Left lung (tissue), 14 donors: ENCODE measurements around the gene NFAT5. TPM values are rescaled to one million over a fixed set of nuclear protein-coding genes. Genes with fewer than 3 reads are reported as not detected.
"Not testable (repeated sequence)": the region's sequence is repeated elsewhere in the genome, so short reads cannot be mapped to it uniquely, and the experiment has no call there.

Source experiments
- ATAC-seq: fragments of 200-7000 bp; cut with Tn5 transposase; one replicate; pipeline ENCODE4 v1.9.1; 2020; ENCODE audit warnings: moderate library complexity
- DNase-seq, 4 donors: peaks; one replicate each; pipeline ENCODE4 v3.0.0-alpha.2; 2013 to 2020
- H3K27ac ChIP-seq, 2 donors: fragments of 200-600 bp; sonication (generic) in 1 of 2; one replicate each; pipeline versions ENCODE4 v1.5.0 to v1.8.0; 2020 to 2021
- H3K27me3 ChIP-seq, 2 donors: fragments of 200-600 bp; sonication (generic) in 1 of 2; one replicate each; pipeline versions ENCODE4 v1.5.0 to v1.8.0; 2020 to 2021
- H3K36me3 ChIP-seq, 2 donors: fragments of 200-600 bp; sonication (generic) in 1 of 2; one replicate each; pipeline versions ENCODE4 v1.5.0 to v1.8.0; 2020 to 2021
- H3K4me1 ChIP-seq, 2 donors: fragments of 200-600 bp; one replicate each; pipeline ENCODE4 v1.8.0; 2021
- H3K4me3 ChIP-seq, 2 donors: fragments of 200-600 bp; sonication (generic) in 1 of 2; one replicate each; pipeline versions ENCODE4 v1.5.0 to v1.8.0; 2020 to 2021; ENCODE audit warnings: mild to moderate bottlenecking in 1 of 2
- H3K9me3 ChIP-seq, 2 donors: fragments of 200-600 bp; sonication (generic) in 1 of 2; one replicate each; pipeline versions ENCODE4 v1.5.0 to v1.8.0; 2020 to 2021
- CTCF ChIP-seq, 2 donors: fragments of 200-600 bp; sonication (generic) in 1 of 2; IDR thresholded peaks; one replicate each; pipeline versions ENCODE4 v1.5.0 to v1.8.0; 2021; ENCODE audit warnings: antibody characterized with exemption in 2 of 2
- intact Hi-C, 2 donors: fragments of 100-400 bp; cut with DNase I; formaldehyde crosslinking; loops; one replicate each; pipeline versions ENCODE4 v1.11.2 to v1.14.2; 2022
- long read RNA-seq, 12 donors: library from polyadenylated mRNA in 2 of 12; unstranded in 2 of 12; transcript quantifications; one replicate each; pipeline ENCODE4 v2.0.0 and lab custom pipeline, GENCODE V29; 2019 to 2026
- polyA plus RNA-seq, 6 donors: library from polyadenylated mRNA; unstranded; fragments of 120-200 nt; gene quantifications; one replicate each; pipeline ENCODE4 v1.2.1, GENCODE V29; 2013; ENCODE audit not compliant: insufficient read length in 6 of 6
- total RNA-seq, 2 donors: library from RNA; stranded (reverse); fragmentation: NEBNext Ultra II Directional; extraction: Animal tissue kit (Norgen Biotek cat#: 25700); gene quantifications; one replicate each; pipeline ENCODE4 v1.2.1, GENCODE V29; 2021
- donor health status: DM: no; HTN: yes; CAD: no.
- donor health status: DM: no; HTN: no; CAD: no.

NFAT5 gene
- total RNA-seq = 10 to 100 TPM; 44.8 to 53.5 TPM
- 10 to 100 TPM; 51.8 to 66.0 (median 59.0) TPM for polyA plus RNA-seq
- long read RNA-seq, donor 1, partial matches to known transcripts = 25 of 26 reads
- long read RNA-seq, donor 1, other reads (novel, unspliced or antisense) = 0 of 26 reads
- long read RNA-seq, donor 2, partial matches to known transcripts = 40 of 67 reads
- long read RNA-seq, donor 2, other reads (novel, unspliced or antisense) = 27 of 67 reads
- long read RNA-seq, donor 3 = 0 reads
- long read RNA-seq, donor 4, partial matches to known transcripts = 2 of 4 reads
- long read RNA-seq, donor 4, other reads (novel, unspliced or antisense) = 2 of 4 reads
- long read RNA-seq, donor 5, partial matches to known transcripts = 15 of 16 reads
- long read RNA-seq, donor 5, other reads (novel, unspliced or antisense) = 0 of 16 reads
- long read RNA-seq, donor 6 = 0 reads
- long read RNA-seq, donor 7, partial matches to known transcripts = 0 of 9 reads
- long read RNA-seq, donor 7, other reads (novel, unspliced or antisense) = 8 of 9 reads
- long read RNA-seq, donor 8, partial matches to known transcripts = 0 of 27 reads
- long read RNA-seq, donor 8, other reads (novel, unspliced or antisense) = 25 of 27 reads
- long read RNA-seq, donor 9 = 0 reads
- long read RNA-seq, donor 10, partial matches to known transcripts = 3 of 4 reads
- long read RNA-seq, donor 10, other reads (novel, unspliced or antisense) = 1 of 4 reads
- long read RNA-seq, donor 11 = 0 reads
- long read RNA-seq, donor 12, partial matches to known transcripts = 0 of 1 reads
- long read RNA-seq, donor 12, other reads (novel, unspliced or antisense) = 0 of 1 reads

- intact Hi-C loops = no loop called here
- Histone ChIP-seq H3K9me3 (no peaks in the 10 kb centered on the region), H3K36me3 (peaks cover 0 to 4% of the 10 kb centered on the region in 2 donors), H3K4me1 (peaks cover 11 to 69% of the 10 kb centered on the region in 2 donors), H3K27ac (peak within 1 kb of the TSS; percentile 97 to 99), H3K27me3 (no peaks in the 10 kb centered on the region), H3K4me3 (peak within 1 kb of the TSS; percentile 78 to 91)
- no peak for TF ChIP-seq CTCF (IDR thresholded peaks at IDR 0.05)
- DNase-seq = peak; percentile 88 to 96 (median 94)
- peak; percentile 94 for ATAC-seq
These were observed at the start of gene NFAT5 for GRCh38 chr16:69565671-69566239. Gene NFAT5, plus strand, starts transcription at chr16:69565966. Its CDS starts 336 bp downstream, at chr16:69566302.

DNA sequence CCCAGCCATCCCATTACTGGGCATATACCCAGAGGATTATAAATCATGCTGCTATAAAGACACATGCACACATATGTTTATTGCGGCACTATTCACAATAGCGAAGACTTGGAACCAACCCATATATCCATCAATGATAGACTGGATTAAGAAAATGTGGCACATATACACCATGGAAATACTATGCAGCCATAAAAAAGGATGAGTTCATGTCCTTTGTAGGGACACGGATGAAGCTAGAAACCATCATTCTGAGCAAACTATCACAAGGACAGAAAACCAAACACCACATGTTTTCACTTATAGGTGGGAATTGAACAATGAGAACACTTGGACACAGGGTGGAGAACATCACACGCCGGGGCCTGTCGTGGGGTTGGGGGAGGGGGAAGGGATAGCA is 47.9 kb upstream of the NFAT5 start:
- H3K9me3 ChIP-seq, H3K4me3 ChIP-seq, H3K36me3 ChIP-seq, ATAC-seq, intact Hi-C loops, H3K27ac ChIP-seq, H3K27me3 ChIP-seq, DNase-seq: not testable (repeated sequence)
- peaks cover 0 to 12% of the 10 kb centered on the region in 2 donors for H3K4me1 ChIP-seq

GRCh38 chr16:69520413-69520799 is 45.4 kb upstream of the NFAT5 start:
- Histone ChIP-seq H3K27me3 (no peaks in the 10 kb centered on the region), H3K36me3 (no peaks in the 10 kb centered on the region), H3K4me1 (no peaks in the 10 kb centered on the region), H3K4me3 (no peak overlapping the region), H3K9me3 (no peaks in the 10 kb centered on the region), H3K27ac (no peak overlapping the region)
- no peak for DNase-seq
- no peak for ATAC-seq
- intact Hi-C loops = no loop called here
- TF ChIP-seq CTCF (IDR thresholded peaks at IDR 0.05) = no peak

DNA sequence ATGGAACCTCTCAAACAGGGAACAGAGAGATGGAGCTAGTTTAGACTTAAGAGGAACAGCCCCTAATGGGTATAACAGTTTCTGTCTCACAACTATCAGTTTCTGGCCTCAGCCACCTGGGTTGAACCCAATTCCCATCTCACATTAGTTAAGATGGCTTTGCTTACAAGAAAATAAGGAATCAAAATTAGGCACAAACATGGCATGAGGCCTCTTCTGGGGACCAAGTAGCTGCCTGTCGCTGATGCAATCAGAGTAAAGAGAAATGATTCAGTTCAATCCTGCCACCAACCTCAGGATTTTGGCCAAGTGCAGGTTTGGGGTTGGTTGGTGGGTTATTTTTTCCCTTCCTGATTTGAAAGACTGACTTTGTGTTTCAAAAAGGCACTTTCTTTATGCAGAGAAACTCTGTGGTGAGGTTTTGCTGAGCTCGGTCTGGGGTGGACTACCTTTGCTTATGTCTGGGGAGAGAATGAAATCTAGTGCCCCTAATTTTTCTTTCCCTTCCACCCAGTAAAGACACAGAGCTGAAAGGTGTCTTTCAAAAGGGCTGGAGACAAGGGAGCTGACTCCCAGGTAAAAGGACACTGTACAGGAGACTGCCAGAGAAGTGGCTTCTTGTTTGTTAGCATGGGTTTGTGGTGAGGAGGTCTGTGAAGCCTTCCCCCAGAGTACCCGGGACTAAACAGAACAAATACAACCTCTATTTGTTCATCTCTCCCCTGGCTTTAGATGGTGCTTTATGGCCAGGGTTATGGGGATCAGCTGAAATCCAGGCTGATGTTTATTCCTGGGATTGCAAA is 44.8 kb upstream of the NFAT5 start:
- Histone ChIP-seq H3K27ac (no peak overlapping the region), H3K36me3 (no peaks in the 10 kb centered on the region), H3K9me3 (no peaks in the 10 kb centered on the region), H3K4me1 (no peaks in the 10 kb centered on the region), H3K4me3 (no peak overlapping the region), H3K27me3 (no peaks in the 10 kb centered on the region)
- no peak for DNase-seq
- TF ChIP-seq CTCF (IDR thresholded peaks at IDR 0.05) = no peak
- no peak for ATAC-seq
- intact Hi-C loops = no loop called here

DNA sequence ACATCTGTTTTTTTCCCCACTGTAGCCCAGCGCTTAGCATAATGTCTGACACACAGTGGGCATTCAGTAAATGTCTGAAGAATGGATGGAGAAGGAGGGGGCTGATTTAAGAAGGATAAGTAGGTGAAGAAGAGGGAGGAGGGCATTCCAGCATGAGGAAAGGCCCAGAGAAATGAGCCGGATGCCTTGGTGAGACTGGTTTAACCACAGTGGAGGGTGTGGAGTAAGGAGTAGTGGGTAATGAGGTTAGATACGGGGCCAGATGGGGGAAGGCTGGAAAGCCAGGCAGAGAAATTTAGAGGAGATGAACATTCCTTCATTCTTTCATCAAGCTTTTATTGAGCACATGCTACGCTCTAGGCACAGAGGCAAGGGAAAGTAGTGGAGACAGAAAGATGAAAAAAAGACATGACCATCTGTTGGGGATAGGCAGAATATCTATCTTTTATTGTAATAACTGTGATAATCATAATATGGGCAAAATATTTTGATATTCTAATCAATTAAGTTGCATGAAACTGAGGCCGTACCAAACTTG is 43.7 kb upstream of the NFAT5 start:
- TF ChIP-seq CTCF (IDR thresholded peaks at IDR 0.05) = no peak
- H3K9me3 ChIP-seq = no peaks in the 10 kb centered on the region
- no peak overlapping the region for H3K4me3 ChIP-seq
- no peak for DNase-seq
- ATAC-seq = no peak
- intact Hi-C loops = no loop called here
- no peaks in the 10 kb centered on the region for H3K4me1 ChIP-seq
- H3K36me3 ChIP-seq = no peaks in the 10 kb centered on the region
- no peak overlapping the region for H3K27ac ChIP-seq
- no peaks in the 10 kb centered on the region for H3K27me3 ChIP-seq
